ENCODE measurements around the gene TMEM9B. TPM values are rescaled to one million over a fixed set of nuclear protein-coding genes. Genes with fewer than 3 reads are reported as not detected.

Gene TMEM9B
- total and polyA plus RNA-seq, 2 donors: 29.7 to 57.5 TPM

- peaks cover 0 to 6% of the 10 kb centered on the region in 2 donors for H3K4me1 ChIP-seq (ENCODE audit: control insufficient read depth in 2 of 2, insufficient read depth in 2 of 2, low read length in 2 of 2)
- no peak overlapping the region for H3K4me3 ChIP-seq (ENCODE audit: low read length in 2 of 2)
- no peaks in the 10 kb centered on the region for H3K9me3 ChIP-seq (ENCODE audit: control insufficient read depth in 2 of 2, insufficient read depth in 1 of 2, low read length in 1 of 2)
- peaks cover 10 to 24% of the 10 kb centered on the region in 2 donors for H3K36me3 ChIP-seq (ENCODE audit: control insufficient read depth in 2 of 2, insufficient read depth in 2 of 2, low read length in 1 of 2)
- no peak for DNase-seq (ENCODE audit: low read depth in 6 of 9, low spot score in 9 of 9)
- H3K27me3 ChIP-seq (ENCODE audit: control insufficient read depth in 2 of 2, insufficient read depth in 1 of 2, low read length in 1 of 2): no peaks in the 10 kb centered on the region
- 94% methylated on average over 4 of the region's 4 CpGs for WGBS
- no peak overlapping the region for H3K27ac ChIP-seq (ENCODE audit: low read depth in 1 of 2, low read length in 1 of 2)
Measured at GRCh38 chr11:8928205-8928604, 36.0 kb downstream of the TMEM9B start.

DNA sequence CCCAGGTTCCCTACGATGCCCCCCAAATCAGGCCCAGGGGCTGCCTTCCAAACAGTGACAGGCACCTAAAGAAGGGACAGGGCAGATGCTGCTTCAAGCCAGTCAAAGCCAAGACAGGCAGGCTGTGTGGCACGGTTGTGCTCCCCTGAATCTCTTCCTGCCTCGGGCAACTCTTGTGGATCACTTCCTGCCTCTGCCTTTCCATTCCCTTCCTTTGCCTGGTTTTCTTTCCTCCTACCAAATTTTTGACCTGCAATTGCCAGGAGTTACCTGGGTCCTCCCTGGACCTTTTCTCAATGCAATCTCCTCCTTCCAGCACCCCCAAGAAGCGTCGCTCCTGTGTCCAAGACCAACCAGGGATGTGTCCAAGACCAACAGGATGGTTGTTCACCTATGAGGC lies 37.0 kb downstream of the TMEM9B start:
- no peaks in the 10 kb centered on the region for H3K27me3 ChIP-seq (ENCODE audit: control insufficient read depth in 2 of 2, insufficient read depth in 1 of 2, low read length in 1 of 2)
- H3K27ac ChIP-seq (ENCODE audit: low read depth in 1 of 2, low read length in 1 of 2): no peak overlapping the region
- no peak overlapping the region for H3K4me3 ChIP-seq (ENCODE audit: low read length in 2 of 2)
- peaks cover 0 to 4% of the 10 kb centered on the region in 2 donors for H3K4me1 ChIP-seq (ENCODE audit: control insufficient read depth in 2 of 2, insufficient read depth in 2 of 2, low read length in 2 of 2)
- DNase-seq (ENCODE audit: low read depth in 6 of 9, low spot score in 9 of 9): no peak
- H3K9me3 ChIP-seq (ENCODE audit: control insufficient read depth in 2 of 2, insufficient read depth in 1 of 2, low read length in 1 of 2): no peaks in the 10 kb centered on the region
- 97% methylated on average over 5 of the region's 5 CpGs for WGBS
- peaks cover 13 to 32% of the 10 kb centered on the region in 2 donors for H3K36me3 ChIP-seq (ENCODE audit: control insufficient read depth in 2 of 2, insufficient read depth in 2 of 2, low read length in 1 of 2)

- peaks cover 20 to 42% of the 10 kb centered on the region in 2 donors for H3K36me3 ChIP-seq (ENCODE audit: control insufficient read depth in 2 of 2, insufficient read depth in 2 of 2, low read length in 1 of 2)
- no peak overlapping the region for H3K4me3 ChIP-seq (ENCODE audit: low read length in 2 of 2)
- H3K27ac ChIP-seq (ENCODE audit: low read depth in 1 of 2, low read length in 1 of 2): no peak overlapping the region
- WGBS: 88% methylated on average over 5 of the region's 5 CpGs
- H3K27me3 ChIP-seq (ENCODE audit: control insufficient read depth in 2 of 2, insufficient read depth in 1 of 2, low read length in 1 of 2): no peaks in the 10 kb centered on the region
- H3K4me1 ChIP-seq (ENCODE audit: control insufficient read depth in 2 of 2, insufficient read depth in 2 of 2, low read length in 2 of 2): peaks cover 0 to 4% of the 10 kb centered on the region in 2 donors
- no peak for DNase-seq (ENCODE audit: low read depth in 6 of 9, low spot score in 9 of 9)
- no peaks in the 10 kb centered on the region for H3K9me3 ChIP-seq (ENCODE audit: control insufficient read depth in 2 of 2, insufficient read depth in 1 of 2, low read length in 1 of 2)
Measured at GRCh38 chr11:8926236-8926635, 38.0 kb downstream of the TMEM9B start.

- WGBS: 95% methylated on average over 5 of the region's 5 CpGs
- no peak for DNase-seq (ENCODE audit: low read depth in 6 of 9, low spot score in 9 of 9)
- H3K27me3 ChIP-seq (ENCODE audit: control insufficient read depth in 2 of 2, insufficient read depth in 1 of 2, low read length in 1 of 2): no peaks in the 10 kb centered on the region
- H3K9me3 ChIP-seq (ENCODE audit: control insufficient read depth in 2 of 2, insufficient read depth in 1 of 2, low read length in 1 of 2): no peaks in the 10 kb centered on the region
- no peak overlapping the region for H3K4me3 ChIP-seq (ENCODE audit: low read length in 2 of 2)
- H3K36me3 ChIP-seq (ENCODE audit: control insufficient read depth in 2 of 2, insufficient read depth in 2 of 2, low read length in 1 of 2): peaks cover 21 to 47% of the 10 kb centered on the region in 2 donors
- H3K4me1 ChIP-seq (ENCODE audit: control insufficient read depth in 2 of 2, insufficient read depth in 2 of 2, low read length in 2 of 2): peaks cover 0 to 4% of the 10 kb centered on the region in 2 donors
- no peak overlapping the region for H3K27ac ChIP-seq (ENCODE audit: low read depth in 1 of 2, low read length in 1 of 2)
Measured at GRCh38 chr11:8925711-8926110, 38.5 kb downstream of the TMEM9B start.

DNA sequence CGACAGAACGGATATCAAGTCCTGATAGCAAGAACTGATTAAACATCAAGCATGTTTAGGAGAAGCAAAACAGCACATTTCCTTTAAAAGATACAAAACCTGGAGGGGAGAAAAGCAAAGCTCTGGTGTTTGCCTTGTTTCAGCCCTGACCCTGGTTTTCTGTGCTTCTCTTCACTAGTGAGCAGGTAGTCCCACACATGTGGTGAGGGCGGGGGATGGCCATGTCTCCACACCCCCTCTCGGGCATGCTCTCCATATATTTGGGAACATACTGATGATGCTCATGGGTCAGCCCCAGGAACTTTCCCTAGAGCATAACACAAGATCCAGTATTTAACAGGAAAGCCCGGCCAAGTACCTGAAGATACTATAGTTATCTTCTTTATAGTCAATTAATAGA lies 41.6 kb downstream of the TMEM9B start:
- H3K4me3 ChIP-seq (ENCODE audit: low read length in 2 of 2): no peak overlapping the region
- no peak overlapping the region for H3K27ac ChIP-seq (ENCODE audit: low read depth in 1 of 2, low read length in 1 of 2)
- H3K36me3 ChIP-seq (ENCODE audit: control insufficient read depth in 2 of 2, insufficient read depth in 2 of 2, low read length in 1 of 2): peaks cover 38 to 75% of the 10 kb centered on the region in 2 donors
- no peak for DNase-seq (ENCODE audit: low read depth in 6 of 9, low spot score in 9 of 9)
- no peaks in the 10 kb centered on the region for H3K9me3 ChIP-seq (ENCODE audit: control insufficient read depth in 2 of 2, insufficient read depth in 1 of 2, low read length in 1 of 2)
- WGBS: 96% methylated on average over 5 of the region's 5 CpGs
- no peaks in the 10 kb centered on the region for H3K27me3 ChIP-seq (ENCODE audit: control insufficient read depth in 2 of 2, insufficient read depth in 1 of 2, low read length in 1 of 2)
- no peaks in the 10 kb centered on the region for H3K4me1 ChIP-seq (ENCODE audit: control insufficient read depth in 2 of 2, insufficient read depth in 2 of 2, low read length in 2 of 2)

- Histone ChIP-seq H3K27ac (ENCODE audit: low read depth in 1 of 2, low read length in 1 of 2) (peak overlapping the region in 1 of 2 donors; percentile 52), H3K9me3 (ENCODE audit: control insufficient read depth in 2 of 2, insufficient read depth in 1 of 2, low read length in 1 of 2) (no peaks in the 10 kb centered on the region), H3K27me3 (ENCODE audit: control insufficient read depth in 2 of 2, insufficient read depth in 1 of 2, low read length in 1 of 2) (no peaks in the 10 kb centered on the region), H3K4me1 (ENCODE audit: control insufficient read depth in 2 of 2, insufficient read depth in 2 of 2, low read length in 2 of 2) (peaks cover 0 to 22% of the 10 kb centered on the region in 2 donors), H3K36me3 (ENCODE audit: control insufficient read depth in 2 of 2, insufficient read depth in 2 of 2, low read length in 1 of 2) (peaks cover 35 to 68% of the 10 kb centered on the region in 2 donors), H3K4me3 (ENCODE audit: low read length in 2 of 2) (no peak overlapping the region)
- 92% methylated on average over 5 of the region's 5 CpGs for WGBS
- DNase-seq (ENCODE audit: low read depth in 6 of 9, low spot score in 9 of 9): no peak
Measured at GRCh38 chr11:8917157-8917825, 47.0 kb downstream of the TMEM9B start.

- Histone ChIP-seq H3K27ac (ENCODE audit: low read depth in 1 of 2, low read length in 1 of 2) (peak overlapping the region in 1 of 2 donors; percentile 70), H3K4me1 (ENCODE audit: control insufficient read depth in 2 of 2, insufficient read depth in 2 of 2, low read length in 2 of 2) (peaks cover 0 to 31% of the 10 kb centered on the region in 2 donors), H3K9me3 (ENCODE audit: control insufficient read depth in 2 of 2, insufficient read depth in 1 of 2, low read length in 1 of 2) (peaks cover 0 to 1% of the 10 kb centered on the region in 2 donors), H3K36me3 (ENCODE audit: control insufficient read depth in 2 of 2, insufficient read depth in 2 of 2, low read length in 1 of 2) (peaks cover 19 to 42% of the 10 kb centered on the region in 2 donors), H3K27me3 (ENCODE audit: control insufficient read depth in 2 of 2, insufficient read depth in 1 of 2, low read length in 1 of 2) (peaks cover 0 to 9% of the 10 kb centered on the region in 2 donors), H3K4me3 (ENCODE audit: low read length in 2 of 2) (peak overlapping the region in 1 of 2 donors; percentile 30)
- 91% methylated on average over 4 of the region's 4 CpGs for WGBS
- no peak for DNase-seq (ENCODE audit: low read depth in 6 of 9, low spot score in 9 of 9)
Measured at GRCh38 chr11:8914661-8915018, 49.6 kb downstream of the TMEM9B start.

DNA sequence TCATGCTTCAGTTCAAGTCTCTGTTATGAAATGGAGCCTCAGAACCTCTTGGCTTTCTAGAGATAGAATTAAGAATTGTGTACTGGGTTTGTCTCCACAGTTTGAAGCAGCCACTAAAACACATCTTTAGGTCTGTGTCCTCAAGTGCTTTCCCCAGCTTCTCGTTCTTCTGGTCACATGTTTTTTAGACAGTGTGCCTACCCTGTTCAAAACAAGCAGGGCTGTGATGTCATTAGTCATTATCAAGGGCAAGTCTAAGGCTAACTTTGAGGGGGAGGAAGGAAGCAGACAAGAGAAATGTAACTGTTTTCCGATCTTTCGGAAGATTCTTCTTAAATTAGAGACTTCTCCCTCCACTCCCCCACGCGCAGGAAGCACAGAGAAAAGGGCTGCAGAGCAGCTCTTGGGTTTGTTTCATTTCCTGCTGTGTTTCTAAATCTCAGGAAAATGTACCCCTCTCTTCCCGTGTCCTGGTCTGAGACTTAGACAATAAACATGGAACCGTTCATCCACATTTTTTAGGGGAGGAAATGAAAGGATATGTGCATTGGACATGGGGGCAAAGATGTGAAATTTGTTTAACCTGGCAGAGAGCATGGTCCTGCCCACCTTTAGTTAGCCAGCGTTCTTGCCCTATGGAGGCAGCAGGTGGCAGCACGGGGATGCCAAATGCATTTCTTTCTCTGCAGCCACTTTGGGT lies 50.1 kb downstream of the TMEM9B start:
- H3K36me3 ChIP-seq (ENCODE audit: control insufficient read depth in 2 of 2, insufficient read depth in 2 of 2, low read length in 1 of 2): peaks cover 19 to 39% of the 10 kb centered on the region in 2 donors
- 7% methylated on average over 9 of the region's 9 CpGs for WGBS
- peak in 7 of 9 donors; percentile 18 to 76 (median 45) for DNase-seq (ENCODE audit: low read depth in 6 of 9, low spot score in 9 of 9)
- peak overlapping the region; percentile 70 to 81 for H3K27ac ChIP-seq (ENCODE audit: low read depth in 1 of 2, low read length in 1 of 2)
- H3K4me3 ChIP-seq (ENCODE audit: low read length in 2 of 2): peak overlapping the region; percentile 11 to 30
- peaks cover 0 to 1% of the 10 kb centered on the region in 2 donors for H3K9me3 ChIP-seq (ENCODE audit: control insufficient read depth in 2 of 2, insufficient read depth in 1 of 2, low read length in 1 of 2)
- peaks cover 0 to 31% of the 10 kb centered on the region in 2 donors for H3K4me1 ChIP-seq (ENCODE audit: control insufficient read depth in 2 of 2, insufficient read depth in 2 of 2, low read length in 2 of 2)
- H3K27me3 ChIP-seq (ENCODE audit: control insufficient read depth in 2 of 2, insufficient read depth in 1 of 2, low read length in 1 of 2): peaks cover 0 to 13% of the 10 kb centered on the region in 2 donors

Measured in thymus (tissue), 11 donors.